Activated naive CD4-positive, alpha-beta T cell treated with anti-CD3 and anti-CD28 coated beads for 36 hours (primary cell): Measurements from ENCODE around the gene REPS2. TPM values are rescaled to one million over a fixed set of nuclear protein-coding genes. Genes with fewer than 3 reads are reported as not detected.

Experiments
- CTCF ChIA-PET: fragments of 350-600 bp; sonication (Branson Sonifier 250); formaldehyde crosslinking; loops from one replicate; lab custom pipeline; 2021; ENCODE audit warnings: antibody characterized with exemption; lab: Charles Lee
- DNase-seq: peaks from one replicate; pipeline ENCODE4 v3.0.0-alpha.2; 2020
- H3K27ac Mint-ChIP-seq: one replicate; pipeline ENCODE4 v1.8.0; 2021; ENCODE audit warnings: mild to moderate bottlenecking, mixed read lengths
- H3K27me3 Mint-ChIP-seq: one replicate; pipeline ENCODE4 v1.8.0; 2021; ENCODE audit warnings: low read depth, mixed read lengths
- H3K36me3 Mint-ChIP-seq: one replicate; pipeline ENCODE4 v1.8.0; 2021; ENCODE audit warnings: low read depth, mixed read lengths
- H3K4me1 Mint-ChIP-seq: one replicate; pipeline ENCODE4 v1.8.0; 2021; ENCODE audit warnings: low read depth, mixed read lengths
- H3K4me3 Mint-ChIP-seq: one replicate; pipeline ENCODE4 v1.8.0; 2021; ENCODE audit warnings: mild to moderate bottlenecking, moderate library complexity, mixed read lengths
- H3K9me3 Mint-ChIP-seq: one replicate; pipeline ENCODE4 v1.8.0; 2021; ENCODE audit warnings: mixed read lengths
- intact Hi-C: fragments of 100-400 bp; cut with micrococcal nuclease; formaldehyde crosslinking; loops from one replicate; pipeline ENCODE4 v1.15.1; 2023
- total RNA-seq, 2 experiments: library from RNA; stranded (reverse); gene quantifications; one replicate each; pipeline ENCODE4 v1.2.3, GENCODE V29; 2021

The REPS2 gene
- total RNA-seq, 2 experiments from 2014 or later: not detected

GRCh38 chrX:17030580-17031270 lies 84.3 kb downstream of the REPS2 start:
- intact Hi-C loops: no loop called here
- Mint-ChIP-seq H3K27me3 (no peaks in the 10 kb centered on the region), H3K27ac (no peak overlapping the region), H3K4me3 (no peak overlapping the region), H3K4me1 (no peaks in the 10 kb centered on the region), H3K36me3 (no peaks in the 10 kb centered on the region), H3K9me3 (no peaks in the 10 kb centered on the region)
- CTCF ChIA-PET: interaction anchor here (1.5 kb wide), 1 partner anchor 16 kb away, joined by 6 read pairs; no protein-coding TSS in a partner anchor
- DNase-seq: no peak

DNA sequence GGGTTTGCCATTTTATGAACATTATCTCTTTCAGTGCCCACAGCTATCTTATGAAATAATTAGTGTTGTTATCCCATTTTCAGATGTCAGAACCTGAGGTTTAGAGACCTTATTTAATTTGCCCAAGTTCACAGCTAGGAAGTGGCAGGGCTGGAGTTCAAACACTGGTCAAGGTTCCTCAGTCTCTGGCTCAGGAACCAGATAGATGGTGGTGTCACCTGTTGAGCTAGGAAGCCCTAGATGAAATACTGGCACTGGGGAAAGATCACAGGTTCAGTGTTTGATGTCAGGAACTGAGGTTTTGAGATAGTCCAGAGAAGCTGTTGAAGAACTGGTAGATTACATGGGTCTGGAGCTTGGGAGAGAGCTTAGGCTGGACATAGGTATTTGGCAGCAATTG lies 85.4 kb downstream of the REPS2 start:
- no peak overlapping the region for H3K27ac Mint-ChIP-seq
- H3K27me3 Mint-ChIP-seq: no peaks in the 10 kb centered on the region
- H3K36me3 Mint-ChIP-seq: no peaks in the 10 kb centered on the region
- CTCF ChIA-PET: interaction anchor here (0.6 to 1.5 kb wide), 2 partner anchors 15 to 678 kb away, joined by 3 to 6 read pairs; no protein-coding TSS in a partner anchor
- no peaks in the 10 kb centered on the region for H3K9me3 Mint-ChIP-seq
- intact Hi-C loops: no loop called here
- no peak overlapping the region for H3K4me3 Mint-ChIP-seq
- H3K4me1 Mint-ChIP-seq: peaks cover 3% of the 10 kb centered on the region
- no peak for DNase-seq

- H3K27me3 Mint-ChIP-seq: no peaks in the 10 kb centered on the region
- H3K36me3 Mint-ChIP-seq: no peaks in the 10 kb centered on the region
- no peak for DNase-seq
- H3K4me3 Mint-ChIP-seq: no peak overlapping the region
- H3K4me1 Mint-ChIP-seq: peaks cover 3% of the 10 kb centered on the region
- no peaks in the 10 kb centered on the region for H3K9me3 Mint-ChIP-seq
- intact Hi-C loops: no loop called here
- CTCF ChIA-PET: interaction anchor here (0.6 kb wide), 1 partner anchor 677 kb away, joined by 3 read pairs; no protein-coding TSS in a partner anchor
- H3K27ac Mint-ChIP-seq: no peak overlapping the region
Measured at GRCh38 chrX:17032351-17032750, 85.9 kb downstream of the REPS2 start.

DNA sequence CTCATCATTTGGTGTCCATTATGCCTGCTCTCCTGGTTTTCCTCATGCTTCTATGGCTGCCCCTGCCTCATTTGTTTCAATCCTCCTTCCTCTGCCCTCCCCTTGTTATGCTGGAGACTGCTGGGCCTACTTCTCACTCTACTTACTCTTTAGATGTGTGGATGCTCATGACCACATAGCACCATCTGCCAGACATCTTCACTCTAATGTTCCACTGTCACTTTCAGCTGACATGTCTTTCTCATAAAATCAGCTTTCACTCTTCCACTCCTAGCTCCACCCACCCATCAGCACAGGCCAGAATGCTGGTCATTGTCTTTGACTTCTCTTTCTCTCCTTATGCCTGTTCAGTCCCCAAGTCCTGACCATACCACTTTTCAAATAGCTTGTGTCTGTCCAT lies 86.8 kb downstream of the REPS2 start:
- Mint-ChIP-seq H3K9me3 (no peaks in the 10 kb centered on the region), H3K4me1 (peaks cover 3% of the 10 kb centered on the region), H3K4me3 (no peak overlapping the region), H3K27ac (no peak overlapping the region), H3K36me3 (no peaks in the 10 kb centered on the region), H3K27me3 (no peaks in the 10 kb centered on the region)
- CTCF ChIA-PET: interaction anchor here (1.3 kb wide), 1 partner anchor 14 kb away, joined by 3 read pairs; no protein-coding TSS in a partner anchor
- intact Hi-C loops: no loop called here
- no peak for DNase-seq

DNA sequence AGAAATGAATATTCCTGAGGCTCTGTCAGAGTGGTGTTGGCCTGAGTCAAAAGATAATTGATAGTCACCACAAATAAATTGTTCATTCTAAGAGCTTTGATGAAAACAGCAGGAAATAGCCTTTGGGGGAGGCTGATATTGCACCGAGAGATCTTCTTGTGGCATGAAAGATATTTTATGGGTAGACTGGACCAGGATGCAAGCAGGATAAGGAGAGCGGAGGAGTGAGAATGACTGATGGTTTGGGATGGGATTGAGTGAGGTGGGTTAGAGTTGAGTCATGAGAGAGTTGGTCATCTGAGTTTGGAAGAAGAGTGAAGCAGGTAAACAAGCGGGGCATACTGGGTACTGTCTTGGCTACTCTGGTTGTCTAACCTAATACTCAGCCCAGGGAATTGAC lies 88.7 kb downstream of the REPS2 start:
- no peaks in the 10 kb centered on the region for H3K9me3 Mint-ChIP-seq
- DNase-seq: no peak
- CTCF ChIA-PET: interaction anchor here (0.6 kb wide), 1 partner anchor 139 kb away, joined by 3 read pairs; no protein-coding TSS in a partner anchor
- intact Hi-C loops: no loop called here
- H3K27ac Mint-ChIP-seq: no peak overlapping the region
- no peaks in the 10 kb centered on the region for H3K36me3 Mint-ChIP-seq
- H3K27me3 Mint-ChIP-seq: no peaks in the 10 kb centered on the region
- no peak overlapping the region for H3K4me3 Mint-ChIP-seq
- peaks cover 3% of the 10 kb centered on the region for H3K4me1 Mint-ChIP-seq

DNA sequence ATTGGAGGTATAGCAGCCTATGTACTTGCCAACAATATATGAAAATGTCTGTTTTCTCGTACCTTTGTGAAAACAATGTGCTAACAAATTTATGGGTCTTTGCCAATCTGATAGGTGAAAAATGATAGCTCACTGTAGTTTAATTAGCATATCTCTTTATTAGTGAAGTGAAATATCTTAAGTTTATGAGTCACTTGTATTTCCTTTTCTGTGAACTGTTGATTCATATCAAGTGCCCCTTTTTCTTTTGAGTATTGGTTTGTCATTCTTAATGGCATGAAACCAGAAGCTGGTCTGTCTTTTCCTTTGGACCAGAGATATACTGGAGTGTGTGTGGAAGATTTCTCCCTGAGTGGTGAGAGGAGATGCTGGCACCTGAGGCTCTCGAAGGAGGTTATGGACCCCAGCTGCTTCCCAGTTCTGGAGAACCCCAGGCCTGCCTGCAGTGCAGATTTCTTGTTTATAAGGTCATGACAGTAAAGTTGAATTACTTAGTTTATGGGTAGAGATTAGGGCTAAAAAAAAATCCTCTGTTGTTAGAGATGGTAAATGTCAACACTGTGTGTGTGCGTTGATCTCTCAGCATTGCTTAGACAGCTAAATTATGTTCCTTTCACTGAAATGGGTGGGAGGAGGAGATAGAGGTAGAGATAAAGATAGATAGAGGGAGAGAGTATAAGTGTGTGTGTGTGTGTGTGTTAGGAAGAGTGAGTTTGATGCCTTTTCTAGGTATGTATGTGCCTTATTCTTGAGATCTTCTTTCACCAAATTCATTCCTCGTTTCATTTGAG lies 89.9 kb downstream of the REPS2 start:
- CTCF ChIA-PET: interaction anchor here (1.2 kb wide), 1 partner anchor 10 kb away, joined by 4 read pairs; no protein-coding TSS in a partner anchor
- Mint-ChIP-seq H3K4me1 (peaks cover 3% of the 10 kb centered on the region), H3K27me3 (no peaks in the 10 kb centered on the region), H3K36me3 (no peaks in the 10 kb centered on the region), H3K9me3 (no peaks in the 10 kb centered on the region), H3K4me3 (no peak overlapping the region), H3K27ac (no peak overlapping the region)
- no peak for DNase-seq
- intact Hi-C loops: no loop called here

DNA sequence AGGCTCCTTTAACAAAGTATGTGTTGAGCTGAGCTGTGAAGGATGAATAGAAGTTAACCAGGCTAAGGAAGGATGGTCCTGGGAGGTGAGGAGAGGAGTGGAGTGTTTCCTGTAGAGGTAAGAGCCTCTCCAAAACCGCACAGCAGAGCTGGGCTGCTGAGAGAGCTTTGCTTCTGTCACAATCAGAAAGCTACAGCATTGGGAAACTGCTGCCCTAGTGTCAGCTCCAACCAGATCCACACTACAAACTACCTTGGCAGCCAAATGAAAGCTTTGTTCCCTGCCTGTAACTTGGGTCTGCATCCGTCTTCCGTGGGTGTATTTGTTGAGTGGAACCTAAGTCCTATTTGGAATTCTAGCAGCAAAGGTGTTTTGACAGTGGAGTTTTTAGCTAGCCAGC lies 91.8 kb downstream of the REPS2 start:
- H3K27ac Mint-ChIP-seq: no peak overlapping the region

DNA sequence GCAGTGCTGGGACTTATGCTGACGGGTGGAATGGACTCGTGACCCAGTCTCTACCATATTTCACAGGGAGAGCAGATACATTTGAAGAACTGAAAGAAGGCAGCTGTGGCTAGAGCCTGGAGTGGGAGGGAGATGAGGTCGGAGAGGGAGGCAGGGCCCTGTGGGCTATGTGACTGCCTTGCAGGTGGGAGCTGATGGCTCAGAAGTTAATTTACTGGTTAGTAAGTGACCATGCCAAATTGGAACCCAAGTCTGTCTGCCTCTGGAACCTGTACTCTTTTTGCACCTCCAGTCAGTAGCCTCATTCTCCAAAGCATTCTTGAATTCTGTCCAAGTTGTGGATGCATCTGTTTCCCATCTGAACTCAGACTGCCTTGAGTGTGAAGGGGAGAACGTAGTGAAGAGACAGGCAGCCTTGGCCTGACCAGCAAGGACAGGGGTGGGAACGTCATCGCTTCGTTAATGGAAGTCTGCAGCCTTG lies 92.3 kb downstream of the REPS2 start:
- intact Hi-C loops: no loop called here
- no peak for DNase-seq
- CTCF ChIA-PET: no interaction called here
- Mint-ChIP-seq H3K4me3 (no peak overlapping the region), H3K9me3 (no peaks in the 10 kb centered on the region), H3K36me3 (no peaks in the 10 kb centered on the region), H3K4me1 (peaks cover 3% of the 10 kb centered on the region), H3K27me3 (no peaks in the 10 kb centered on the region), H3K27ac (no peak overlapping the region)

More for the DNA sequence above, 91.8 kb downstream of the REPS2 start:
- Mint-ChIP-seq H3K9me3 (no peaks in the 10 kb centered on the region), H3K4me1 (peaks cover 3% of the 10 kb centered on the region), H3K27me3 (no peaks in the 10 kb centered on the region), H3K36me3 (no peaks in the 10 kb centered on the region), H3K4me3 (no peak overlapping the region)
- DNase-seq: no peak
- intact Hi-C loops: no loop called here
- CTCF ChIA-PET: no interaction called here

DNA sequence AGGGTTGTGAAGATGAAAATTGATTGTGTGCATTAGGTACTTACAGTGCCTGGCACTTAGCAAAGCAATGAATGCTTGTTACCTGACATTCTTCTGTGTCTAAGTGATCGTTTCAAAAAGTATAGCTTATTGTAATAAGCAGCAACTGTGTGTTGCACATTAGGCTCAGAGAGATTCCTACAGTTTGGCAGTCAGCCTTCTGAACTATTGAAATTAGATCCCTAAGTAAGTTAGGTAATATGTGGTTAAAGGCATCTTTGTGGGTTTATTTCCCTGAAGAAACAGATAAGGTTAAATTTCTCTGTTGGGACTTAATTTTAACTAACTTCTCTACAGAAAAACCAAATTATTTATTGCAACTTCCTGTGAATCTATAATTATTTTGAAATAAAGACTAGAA lies 93.4 kb downstream of the REPS2 start:
- Mint-ChIP-seq H3K27me3 (no peaks in the 10 kb centered on the region), H3K36me3 (no peaks in the 10 kb centered on the region), H3K4me3 (no peak overlapping the region), H3K9me3 (no peaks in the 10 kb centered on the region), H3K27ac (no peak overlapping the region), H3K4me1 (peaks cover 3% of the 10 kb centered on the region)
- intact Hi-C loops: no loop called here
- no peak for DNase-seq
- CTCF ChIA-PET: interaction anchor here (1.0 kb wide), 1 partner anchor 93 kb away, joined by 3 read pairs; the partner anchor contains the start of gene REPS2

GRCh38 chrX:17040711-17041110 lies 94.3 kb downstream of the REPS2 start:
- intact Hi-C loops: no loop called here
- CTCF ChIA-PET: interaction anchor here (0.6 to 1.0 kb wide), 2 partner anchors 13 to 94 kb away, joined by 3 read pairs; partner anchors contain the start of gene REPS2
- DNase-seq: no peak
- H3K4me1 Mint-ChIP-seq: peaks cover 3% of the 10 kb centered on the region
- H3K36me3 Mint-ChIP-seq: no peaks in the 10 kb centered on the region
- no peaks in the 10 kb centered on the region for H3K27me3 Mint-ChIP-seq
- no peak overlapping the region for H3K27ac Mint-ChIP-seq
- H3K9me3 Mint-ChIP-seq: no peaks in the 10 kb centered on the region
- H3K4me3 Mint-ChIP-seq: no peak overlapping the region

GRCh38 chrX:17042037-17042436 lies 95.6 kb downstream of the REPS2 start:
- no peaks in the 10 kb centered on the region for H3K4me1 Mint-ChIP-seq
- no peak overlapping the region for H3K4me3 Mint-ChIP-seq
- H3K36me3 Mint-ChIP-seq: no peaks in the 10 kb centered on the region
- no peaks in the 10 kb centered on the region for H3K9me3 Mint-ChIP-seq
- DNase-seq: no peak
- CTCF ChIA-PET: interaction anchor here (0.7 to 1.2 kb wide), 3 partner anchors 39 to 159 kb away, joined by 3 to 4 read pairs (median 3); no protein-coding TSS in a partner anchor
- no peaks in the 10 kb centered on the region for H3K27me3 Mint-ChIP-seq
- no peak overlapping the region for H3K27ac Mint-ChIP-seq
- intact Hi-C loops: no loop called here

GRCh38 chrX:17046478-17047097 lies 100.1 kb downstream of the REPS2 start:
- Mint-ChIP-seq H3K27me3 (no peaks in the 10 kb centered on the region), H3K36me3 (no peaks in the 10 kb centered on the region), H3K27ac (no peak overlapping the region), H3K9me3 (no peaks in the 10 kb centered on the region), H3K4me1 (no peaks in the 10 kb centered on the region), H3K4me3 (no peak overlapping the region)
- peak; percentile 67 for DNase-seq
- CTCF ChIA-PET: interaction anchor here (0.5 to 2.1 kb wide), 15 partner anchors 10 to 926 kb away, joined by 3 to 36 read pairs (median 4); no protein-coding TSS in a partner anchor
- intact Hi-C loops: loop anchor here (1.0 kb wide), 2 partner anchors 163 to 220 kb away; no protein-coding TSS in a partner anchor
